ENCODE measurements around the gene KLHDC8B. TPM values are rescaled to one million over a fixed set of nuclear protein-coding genes. Genes with fewer than 3 reads are reported as not detected.

KLHDC8B gene
- polyA plus RNA-seq, 3 donors: 7.5 to 16.7 (median 12.9) TPM

- Mint-ChIP-seq H3K27me3 (ENCODE audit: low read depth in 3 of 3) (peaks cover 0 to 2% (median 0%) of the 10 kb centered on the region in 3 donors), H3K36me3 (peaks cover 22 to 47% of the 10 kb centered on the region in 2 donors), H3K4me1 (peaks cover 34% of the 10 kb centered on the region), H3K4me3 (no peak overlapping the region), H3K27ac (peak overlapping the region in 2 of 7 donors; percentile 42 to 50), H3K9me3 (peaks cover 0 to 9% (median 6%) of the 10 kb centered on the region in 7 donors)
- H3K4me1 ChIP-seq (ENCODE audit: control insufficient read depth in 1 of 2, insufficient read depth in 2 of 2, low read length in 2 of 2): peaks cover 26 to 49% of the 10 kb centered on the region in 2 donors
- H3K27me3 ChIP-seq (ENCODE audit: control insufficient read depth in 2 of 2, insufficient read depth in 2 of 2, low read length in 2 of 2): no peaks in the 10 kb centered on the region
- TF ChIP-seq CTCF (IDR thresholded peaks at IDR 0.05): no peak
- H3K36me3 ChIP-seq (replicated peaks in 1 of 2; ENCODE audit: control insufficient read depth in 1 of 2, insufficient read depth in 2 of 2, low read length in 2 of 2): peaks cover 13 to 30% of the 10 kb centered on the region in 2 donors
- WGBS (ENCODE audit: insufficient coverage): 80% methylated on average over 1 of the region's 3 CpGs
- no peak overlapping the region for H2AFZ ChIP-seq (ENCODE audit: insufficient read depth, low read depth, low read length, poor library complexity, severe bottlenecking)
- intact Hi-C loops (cut with micrococcal nuclease): no loop called here
- no peak for DNase-seq
- H4K20me1 ChIP-seq (ENCODE audit: insufficient read depth, low read length): peaks cover 35% of the 10 kb centered on the region
- H3K4me2 ChIP-seq (replicated peaks; ENCODE audit: extremely low read depth, low read length, poor library complexity, severe bottlenecking): no peak overlapping the region
- no peak overlapping the region for H3K4me3 ChIP-seq (replicated peaks in 1 of 3; ENCODE audit: low read depth in 2 of 3, low read length in 3 of 3)
- H3K9me3 ChIP-seq (replicated peaks in 1 of 2; ENCODE audit: control insufficient read depth in 1 of 2, insufficient read depth in 1 of 2, low read length in 2 of 2): peaks cover 0 to 7% of the 10 kb centered on the region in 2 donors
- peaks cover 40% of the 10 kb centered on the region for H3K79me2 ChIP-seq (ENCODE audit: insufficient read depth, low read length)
- H3K9ac ChIP-seq (ENCODE audit: insufficient read depth, low read length, poor library complexity, severe bottlenecking): no peak overlapping the region
- peak overlapping the region in 1 of 2 donors; percentile 18 for H3K27ac ChIP-seq (ENCODE audit: low read depth in 1 of 2, low read length in 2 of 2)
Observed at GRCh38 chr3:49161808-49162530, 9.4 kb upstream of the KLHDC8B start.

DNA sequence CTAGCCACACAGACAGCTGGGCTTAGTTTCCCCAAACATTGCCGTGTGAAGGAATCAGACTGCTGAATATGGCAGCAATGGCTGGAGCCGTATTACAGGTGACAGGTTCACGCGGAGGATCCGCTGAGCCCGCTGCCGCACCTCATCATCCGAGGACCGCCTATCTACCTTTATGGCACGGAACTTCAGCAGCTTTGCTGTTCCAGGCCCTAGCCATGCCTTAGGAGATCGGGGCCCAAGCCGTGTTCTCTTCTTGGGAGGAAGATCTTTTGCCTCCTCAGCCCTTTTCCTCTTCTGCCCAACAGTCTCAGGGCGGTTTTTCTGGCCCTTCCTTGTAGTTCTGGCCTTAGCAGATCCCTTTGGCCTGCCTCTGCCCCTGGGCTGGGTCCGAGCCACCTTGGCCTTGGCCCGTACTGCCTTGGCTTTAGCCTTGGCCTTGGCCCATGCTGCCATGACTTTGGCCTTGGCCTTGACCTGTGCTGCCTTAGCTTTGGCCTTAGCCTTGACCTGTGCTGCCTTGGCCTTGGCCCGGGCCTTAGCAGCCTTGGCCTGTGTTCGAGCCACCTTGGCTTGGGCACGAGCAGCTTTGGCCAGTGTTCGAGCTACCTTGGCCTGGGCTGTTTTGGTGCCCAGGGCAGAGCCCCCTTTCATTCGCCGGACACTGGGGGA lies 8.5 kb upstream of the KLHDC8B start:
- no peak overlapping the region for H3K4me3 Mint-ChIP-seq
- H3K4me1 ChIP-seq (ENCODE audit: control insufficient read depth in 1 of 2, insufficient read depth in 2 of 2, low read length in 2 of 2): peaks cover 26 to 49% of the 10 kb centered on the region in 2 donors

More for the DNA sequence above, 8.5 kb upstream of the KLHDC8B start:
- no peaks in the 10 kb centered on the region for H3K27me3 ChIP-seq (ENCODE audit: control insufficient read depth in 2 of 2, insufficient read depth in 2 of 2, low read length in 2 of 2)
- H3K27ac Mint-ChIP-seq: no peak overlapping the region
- TF ChIP-seq CTCF (IDR thresholded peaks at IDR 0.05): no peak
- 95% methylated on average over 21 of the region's 21 CpGs for WGBS (ENCODE audit: insufficient coverage)
- H3K9ac ChIP-seq (ENCODE audit: insufficient read depth, low read length, poor library complexity, severe bottlenecking): no peak overlapping the region
- peaks cover 13 to 30% of the 10 kb centered on the region in 2 donors for H3K36me3 ChIP-seq (replicated peaks in 1 of 2; ENCODE audit: control insufficient read depth in 1 of 2, insufficient read depth in 2 of 2, low read length in 2 of 2)
- peaks cover 22 to 47% of the 10 kb centered on the region in 2 donors for H3K36me3 Mint-ChIP-seq
- no peak overlapping the region for H3K4me3 ChIP-seq (replicated peaks in 1 of 3; ENCODE audit: low read depth in 2 of 3, low read length in 3 of 3)
- peaks cover 0 to 2% (median 0%) of the 10 kb centered on the region in 3 donors for H3K27me3 Mint-ChIP-seq (ENCODE audit: low read depth in 3 of 3)
- H3K4me1 Mint-ChIP-seq: peaks cover 34% of the 10 kb centered on the region
- peaks cover 40% of the 10 kb centered on the region for H3K79me2 ChIP-seq (ENCODE audit: insufficient read depth, low read length)
- H3K27ac ChIP-seq (ENCODE audit: low read depth in 1 of 2, low read length in 2 of 2): no peak overlapping the region
- H3K9me3 ChIP-seq (replicated peaks in 1 of 2; ENCODE audit: control insufficient read depth in 1 of 2, insufficient read depth in 1 of 2, low read length in 2 of 2): peaks cover 0 to 7% of the 10 kb centered on the region in 2 donors
- no peak overlapping the region for H3K4me2 ChIP-seq (replicated peaks; ENCODE audit: extremely low read depth, low read length, poor library complexity, severe bottlenecking)
- peaks cover 35% of the 10 kb centered on the region for H4K20me1 ChIP-seq (ENCODE audit: insufficient read depth, low read length)
- H2AFZ ChIP-seq (ENCODE audit: insufficient read depth, low read depth, low read length, poor library complexity, severe bottlenecking): no peak overlapping the region
- intact Hi-C loops (cut with micrococcal nuclease): no loop called here
- peaks cover 0 to 14% (median 6%) of the 10 kb centered on the region in 7 donors for H3K9me3 Mint-ChIP-seq
- DNase-seq: no peak

Data from CD14-positive monocyte (primary cell).